Smooth muscle cell of the brain vasculature (primary cell): Measurements from ENCODE around the gene LRRFIP2.
"Not testable (repeated sequence)": the region's sequence is repeated elsewhere in the genome, so short reads cannot be mapped to it uniquely, and the experiment has no call there.

Experiments used
- DNase-seq: peaks from one replicate; pipeline ENCODE4 v3.0.0-alpha.2; 2012; ENCODE audit warnings: low read depth, low spot score

Gene LRRFIP2

DNA sequence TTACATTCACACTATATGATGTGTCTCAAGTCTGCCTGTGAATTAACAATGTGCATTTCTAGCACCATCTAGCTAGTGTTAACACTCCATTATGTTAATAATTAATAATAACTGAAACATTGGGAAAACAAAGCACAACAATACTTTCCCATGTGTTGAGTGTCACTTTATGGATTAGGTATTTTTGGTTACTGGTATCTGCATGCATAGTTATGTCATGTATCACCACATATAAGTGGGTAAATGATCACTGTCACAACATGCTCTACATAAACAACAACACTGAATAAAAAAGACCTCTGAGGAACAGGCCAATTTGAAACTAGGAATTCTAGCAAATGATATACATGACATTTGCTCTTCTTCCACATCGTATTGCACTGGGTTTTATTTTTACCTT is 106.4 kb downstream of the LRRFIP2 start:
- no peak for DNase-seq

DNA sequence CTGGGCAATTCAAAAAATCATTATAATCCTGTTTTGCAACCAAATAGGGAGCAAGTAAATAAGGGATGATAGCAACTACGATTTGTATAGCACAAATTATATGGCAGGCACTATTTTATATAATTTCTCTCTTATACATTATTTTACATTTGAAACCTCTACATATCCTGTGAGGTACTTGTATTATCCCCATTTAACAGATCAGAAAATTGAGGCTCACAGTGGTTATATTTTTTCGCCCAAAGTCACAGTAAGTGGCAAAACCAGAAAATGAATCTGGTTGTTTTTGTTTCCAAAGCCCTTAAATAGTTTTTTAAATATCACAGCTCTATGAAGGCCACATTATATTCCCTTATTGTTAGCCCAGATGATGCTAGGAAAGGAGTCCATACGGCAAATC is 106.8 kb downstream of the LRRFIP2 start:
- no peak for DNase-seq

- no peak for DNase-seq
These were observed 109.6 kb downstream of the LRRFIP2 start for GRCh38 chr3:37064747-37065146.

DNA sequence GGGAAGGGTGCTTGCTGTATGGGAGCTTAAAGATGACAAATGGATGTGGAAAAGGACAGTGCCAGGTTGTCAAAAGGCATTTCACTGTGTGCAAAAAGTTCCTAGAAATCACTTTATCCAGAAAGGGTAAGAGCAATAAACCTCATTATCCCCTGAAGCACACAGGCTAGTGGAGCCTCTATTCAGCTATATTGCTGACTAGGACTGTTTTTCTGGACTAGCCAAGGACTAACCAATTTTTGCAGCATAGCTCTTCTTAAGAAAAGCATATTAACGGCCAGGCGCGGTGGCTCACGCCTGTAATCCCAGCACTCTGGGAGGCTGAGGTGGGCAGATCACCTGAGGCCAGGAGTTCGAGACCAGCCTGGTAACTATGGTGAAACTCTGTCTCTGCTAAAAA is 116.3 kb downstream of the LRRFIP2 start:
- DNase-seq: no peak

DNA sequence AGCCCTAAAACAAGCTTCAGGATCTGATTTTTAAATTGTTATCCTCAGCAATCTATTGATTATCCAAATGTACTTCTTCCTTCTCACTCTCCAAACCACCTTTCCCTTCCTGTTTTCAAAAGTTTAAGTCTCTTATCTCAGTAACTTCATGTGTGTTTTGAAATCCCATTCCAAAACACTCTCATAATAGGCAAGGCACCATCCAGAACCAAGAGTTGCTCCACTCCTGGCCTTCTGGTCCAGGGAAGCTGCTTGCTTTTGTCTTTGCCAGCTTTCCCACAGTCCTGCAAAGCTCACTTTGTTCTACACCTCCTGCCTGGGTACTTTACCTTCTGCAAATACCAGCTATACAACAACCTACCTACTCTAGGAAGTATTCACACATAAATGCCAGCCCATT is 117.6 kb downstream of the LRRFIP2 start:
- no peak for DNase-seq

GRCh38 chr3:37055077-37055476 is 119.3 kb downstream of the LRRFIP2 start:
- not testable (repeated sequence) for DNase-seq

DNA sequence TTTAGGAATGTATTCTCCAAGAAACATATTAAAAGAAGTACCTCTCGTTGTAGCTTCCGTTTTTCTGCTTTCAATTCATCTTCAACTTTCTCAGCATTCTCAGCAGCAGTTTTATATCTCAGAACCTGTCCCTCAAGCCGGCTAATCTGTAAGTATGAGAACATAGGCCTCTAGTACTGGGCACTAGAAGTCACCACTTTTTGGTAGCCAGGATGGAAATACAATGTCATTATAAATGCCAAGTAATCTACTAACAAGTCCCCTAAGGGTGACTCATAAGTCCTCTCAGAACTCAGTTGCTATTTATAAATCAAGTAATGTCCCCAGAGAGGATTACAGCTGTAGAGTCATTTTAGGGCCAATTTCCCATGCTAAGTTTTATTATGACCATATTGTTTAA is 120.0 kb downstream of the LRRFIP2 start:
- no peak for DNase-seq

- no peak for DNase-seq
These were observed 120.6 kb downstream of the LRRFIP2 start for GRCh38 chr3:37053753-37054152.

DNA sequence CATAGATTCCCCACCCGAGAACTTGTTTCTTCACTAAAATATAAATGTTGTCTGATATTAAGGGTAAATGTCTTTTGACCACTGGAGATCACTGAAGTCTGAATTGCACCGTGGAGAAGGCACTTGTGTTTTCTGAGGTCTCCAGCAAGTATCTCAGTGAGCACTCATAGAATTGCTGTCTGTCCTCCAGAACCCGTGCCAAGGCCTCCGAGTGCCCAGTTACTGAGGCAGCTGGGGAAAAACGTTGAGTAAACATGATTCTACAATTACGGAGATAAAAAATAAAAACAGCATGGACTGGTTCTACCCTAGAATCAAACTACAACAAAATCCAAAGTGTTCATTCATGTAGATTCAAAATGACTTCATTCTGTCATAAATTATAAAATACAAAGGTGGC is 121.0 kb downstream of the LRRFIP2 start:
- no peak for DNase-seq

DNA sequence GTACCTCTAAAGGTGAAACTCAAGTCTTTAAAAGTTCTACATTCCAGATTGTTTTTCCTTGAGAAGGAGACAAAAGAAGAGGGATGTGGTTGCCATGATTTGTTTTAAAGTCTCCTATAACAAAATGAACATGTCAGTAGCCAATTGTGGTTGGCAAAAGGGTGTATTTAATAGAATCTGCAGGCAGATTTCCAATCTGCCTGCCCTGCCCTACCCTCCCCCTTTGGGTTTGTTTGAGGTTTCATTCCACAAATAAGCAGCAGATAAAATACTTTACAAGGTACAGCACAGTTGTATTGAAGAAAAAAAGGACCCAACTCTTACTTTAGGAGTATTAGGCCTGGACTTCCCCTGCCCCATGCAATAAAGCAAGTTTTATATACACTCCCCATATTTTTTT is 121.5 kb downstream of the LRRFIP2 start:
- no peak for DNase-seq

DNA sequence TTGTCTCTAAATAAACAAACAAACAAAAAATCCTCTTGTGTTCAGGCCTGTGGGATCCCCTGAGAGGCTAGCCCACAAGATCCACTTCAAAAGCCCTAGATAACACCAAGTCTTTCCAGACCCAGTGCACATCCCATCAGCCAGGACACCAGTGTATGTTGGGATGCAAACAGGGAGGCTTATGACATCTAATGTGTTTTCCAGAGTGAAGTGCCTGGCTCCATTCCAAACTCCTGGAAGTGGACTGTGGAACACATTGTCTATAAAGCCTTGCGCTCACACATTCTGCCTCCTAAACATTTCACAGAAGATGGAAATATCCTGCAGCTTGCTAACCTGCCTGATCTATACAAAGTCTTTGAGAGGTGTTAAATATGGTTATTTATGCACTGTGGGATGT is 124.1 kb downstream of the LRRFIP2 start:
- no peak for DNase-seq

- DNase-seq: not testable (repeated sequence)
These were observed 131.7 kb downstream of the LRRFIP2 start for GRCh38 chr3:37042712-37043111.

- no peak for DNase-seq
These were observed 132.7 kb downstream of the LRRFIP2 start for GRCh38 chr3:37041546-37042195.

DNA sequence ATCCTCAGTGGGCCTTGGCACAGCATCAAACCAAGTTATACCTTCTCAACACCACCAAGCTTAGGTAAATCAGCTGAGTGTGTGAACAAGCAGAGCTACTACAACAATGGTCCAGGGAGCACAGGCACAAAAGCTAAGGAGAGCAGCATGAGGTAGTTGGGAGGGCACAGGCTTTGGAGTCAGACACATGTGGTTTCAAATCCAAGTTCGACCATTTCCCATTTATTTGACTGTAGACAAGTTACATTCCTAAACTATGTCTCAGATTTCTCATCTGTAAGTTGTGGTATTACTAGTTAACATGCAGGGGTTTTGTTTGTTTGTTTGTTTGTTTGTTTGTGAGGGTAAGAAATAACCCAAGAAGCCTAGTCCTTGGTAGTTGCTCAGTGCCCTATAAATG is 134.2 kb downstream of the LRRFIP2 start:
- DNase-seq: no peak

- DNase-seq: no peak
These were observed 135.1 kb downstream of the LRRFIP2 start for GRCh38 chr3:37039161-37039846.

GRCh38 chr3:37037352-37037751 is 137.0 kb downstream of the LRRFIP2 start:
- no peak for DNase-seq

- DNase-seq: no peak
These were observed 141.4 kb downstream of the LRRFIP2 start for GRCh38 chr3:37032961-37033360.

- no peak for DNase-seq
These were observed 143.2 kb downstream of the LRRFIP2 start for GRCh38 chr3:37031096-37031682.

- DNase-seq: no peak
These were observed 143.8 kb downstream of the LRRFIP2 start for GRCh38 chr3:37030588-37030987.

GRCh38 chr3:37029516-37030163 is 144.7 kb downstream of the LRRFIP2 start:
- no peak for DNase-seq

DNA sequence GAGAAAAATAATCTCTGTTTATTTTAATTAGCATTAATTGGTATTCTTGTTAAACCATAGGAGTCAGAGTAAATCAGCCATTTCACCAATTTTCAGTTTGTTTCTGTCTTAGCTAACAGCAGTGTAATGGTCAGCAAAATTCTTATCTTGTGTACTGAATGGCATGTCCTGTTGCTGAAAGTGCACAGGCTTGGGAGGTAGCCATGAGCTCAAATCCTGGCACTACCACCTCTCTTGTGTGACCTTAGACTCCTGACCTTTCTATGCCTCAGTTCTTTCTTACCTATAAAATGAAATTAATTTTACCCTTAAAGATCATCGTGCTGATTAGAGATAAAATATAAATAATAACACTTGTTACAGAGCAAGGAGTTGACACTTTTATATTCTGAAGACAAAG is 145.3 kb downstream of the LRRFIP2 start:
- no peak for DNase-seq

- DNase-seq: no peak
These were observed 146.1 kb downstream of the LRRFIP2 start for GRCh38 chr3:37028329-37028728.

DNA sequence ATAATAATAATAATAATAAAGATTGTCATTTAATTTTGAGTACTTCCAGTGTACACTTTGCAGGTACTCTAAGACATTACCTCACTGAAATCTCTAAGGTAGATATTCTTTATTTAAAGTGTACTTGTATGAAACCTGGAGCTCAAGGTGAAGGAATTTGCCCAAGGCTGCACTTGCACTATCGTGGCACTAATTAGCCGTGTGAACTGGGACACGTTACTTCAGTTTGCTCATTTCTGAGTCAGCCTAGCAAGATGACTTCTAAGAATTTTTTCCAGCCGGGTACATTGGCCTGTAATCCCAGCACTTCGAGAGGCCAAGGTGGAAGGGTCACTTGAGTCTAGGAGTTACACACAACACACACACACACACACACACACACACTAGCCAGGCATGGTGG is 147.5 kb downstream of the LRRFIP2 start:
- no peak for DNase-seq
